Neural progenitor cell (in vitro differentiated cells): ENCODE measurements around the gene ATP6V0E2. TPM values are rescaled to one million over a fixed set of nuclear protein-coding genes. Genes with fewer than 3 reads are reported as not detected.

Source experiments
- DNase-seq: peaks from one replicate; pipeline ENCODE4 v3.0.0-alpha.2; 2016; ENCODE audit warnings: low spot score
- H2AFZ ChIP-seq: fragments of 200-600 bp; sonication (generic); replicated peaks from 2 replicates; pipeline ENCODE4 v1.6.1; 2016; ENCODE audit warnings: antibody characterized with exemption
- H3F3A ChIP-seq: fragments of 200-600 bp; sonication (generic); 2 replicates; pipeline ENCODE4 v1.6.1; 2016; ENCODE audit warnings: antibody characterized with exemption, low read depth
- H3K27ac ChIP-seq: fragments of 200-600 bp; sonication (generic); 2 replicates; pipeline ENCODE4 v1.5.1; 2016; ENCODE audit warnings: mild to moderate bottlenecking
- H3K27me3 ChIP-seq: fragments of 200-600 bp; sonication (generic); 2 replicates; pipeline ENCODE4 v1.6.1; 2016; ENCODE audit warnings: mild to moderate bottlenecking, moderate library complexity
- H3K36me3 ChIP-seq: fragments of 200-600 bp; sonication (generic); 2 replicates; pipeline ENCODE4 v1.5.1; 2016
- H3K4me1 ChIP-seq: fragments of 200-600 bp; sonication (generic); 2 replicates; pipeline ENCODE4 v1.6.1; 2016; ENCODE audit warnings: mixed run types
- H3K4me2 ChIP-seq: fragments of 200-600 bp; sonication (generic); 2 replicates; pipeline ENCODE4 v1.6.1; 2016
- H3K4me3 ChIP-seq: fragments of 200-600 bp; sonication (generic); 2 replicates; pipeline ENCODE4 v1.5.1; 2016
- H3K79me2 ChIP-seq: fragments of 200-600 bp; sonication (generic); 2 replicates; pipeline ENCODE4 v1.6.1; 2016; ENCODE audit warnings: low read depth
- H3K9ac ChIP-seq: fragments of 200-600 bp; sonication (generic); 2 replicates; pipeline ENCODE4 v1.6.1; 2016
- H3K9me3 ChIP-seq: fragments of 200-600 bp; sonication (generic); 2 replicates; pipeline ENCODE4 v1.5.1; 2016; ENCODE audit warnings: low read depth
- H4K20me1 ChIP-seq: fragments of 200-600 bp; sonication (generic); 2 replicates; pipeline ENCODE4 v1.6.1; 2016; ENCODE audit warnings: low read depth
- H3K27ac Mint-ChIP-seq: 3 replicates; pipeline ENCODE4 v1.8.0; 2021; ENCODE audit warnings: mixed read lengths
- H3K27me3 Mint-ChIP-seq: 2 replicates; pipeline ENCODE4 v1.8.0; 2022; ENCODE audit warnings: low read depth, mild to moderate bottlenecking, inconsistent platforms, moderate library complexity, mixed read lengths; ENCODE audit not compliant: insufficient read depth
- H3K36me3 Mint-ChIP-seq: 3 replicates; pipeline ENCODE4 v1.8.0; 2021; ENCODE audit warnings: mixed read lengths
- H3K4me1 Mint-ChIP-seq: 3 replicates; pipeline ENCODE4 v1.8.0; 2021; ENCODE audit warnings: mixed read lengths
- H3K4me3 Mint-ChIP-seq: 3 replicates; pipeline ENCODE4 v1.8.0; 2021; ENCODE audit warnings: mild to moderate bottlenecking, moderate library complexity, mixed read lengths
- H3K9me3 Mint-ChIP-seq: 3 replicates; pipeline ENCODE4 v1.8.0; 2020; ENCODE audit warnings: mixed read lengths
- EZH2 ChIP-seq: fragments of 200-600 bp; sonication (generic); IDR thresholded peaks from 2 replicates; pipeline ENCODE4 v1.6.1; 2017; ENCODE audit warnings: antibody characterized with exemption, mild to moderate bottlenecking, moderate library complexity
- EZH2phosphoT487 ChIP-seq: fragments of 200-600 bp; sonication (generic); IDR thresholded peaks from 2 replicates; pipeline ENCODE4 v1.6.1; 2017; ENCODE audit warnings: antibody characterized with exemption
- total RNA-seq: library from RNA; depleted of rRNA; stranded (reverse); fragments of >200 nt; gene quantifications from 2 replicates; pipeline ENCODE4 v1.2.3, GENCODE V29; 2015; ENCODE audit warnings: low replicate concordance
- TF ChIP-seq, protein P1 (sequence below): fragments of 200-600 bp; sonication (generic); IDR thresholded peaks from 2 replicates; pipeline ENCODE4 v1.5.1; 2017; ENCODE audit warnings: antibody characterized with exemption, mild to moderate bottlenecking

ATP6V0E2 gene
- total RNA-seq, 1 donor from 2014 or later, result 14.6 TPM

DNA sequence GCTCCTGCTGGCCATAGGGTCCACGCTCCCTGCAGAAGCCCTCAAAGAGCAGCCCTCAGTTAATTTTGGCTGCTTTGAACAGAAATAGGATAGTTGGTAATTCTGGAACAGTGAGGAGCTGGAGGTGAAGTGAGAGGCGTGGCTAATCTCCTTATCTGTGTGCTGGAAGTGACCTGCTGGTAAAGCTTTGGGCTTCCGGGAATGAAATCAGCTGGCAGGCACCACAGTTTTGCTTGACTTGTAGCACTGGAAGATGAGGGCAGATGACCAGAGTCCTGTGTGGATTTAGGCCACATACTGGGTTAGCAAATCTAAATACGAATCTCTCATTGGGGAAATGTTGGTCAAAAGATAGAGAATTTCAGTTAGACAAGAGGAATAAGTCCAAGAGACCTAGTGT, 10.2 kb downstream of the ATP6V0E2 start:
- Mint-ChIP-seq H3K4me1 (peaks cover 38% of the 10 kb centered on the region), H3K27me3 (peaks cover 3% of the 10 kb centered on the region), H3K27ac (no peak overlapping the region), H3K4me3 (no peak overlapping the region), H3K36me3 (peaks cover 4% of the 10 kb centered on the region), H3K9me3 (no peaks in the 10 kb centered on the region)
- no peak overlapping the region for H3K4me2 ChIP-seq
- DNase-seq, result no peak
- no peaks in the 10 kb centered on the region for H4K20me1 ChIP-seq
- TF ChIP-seq, protein P1, sequence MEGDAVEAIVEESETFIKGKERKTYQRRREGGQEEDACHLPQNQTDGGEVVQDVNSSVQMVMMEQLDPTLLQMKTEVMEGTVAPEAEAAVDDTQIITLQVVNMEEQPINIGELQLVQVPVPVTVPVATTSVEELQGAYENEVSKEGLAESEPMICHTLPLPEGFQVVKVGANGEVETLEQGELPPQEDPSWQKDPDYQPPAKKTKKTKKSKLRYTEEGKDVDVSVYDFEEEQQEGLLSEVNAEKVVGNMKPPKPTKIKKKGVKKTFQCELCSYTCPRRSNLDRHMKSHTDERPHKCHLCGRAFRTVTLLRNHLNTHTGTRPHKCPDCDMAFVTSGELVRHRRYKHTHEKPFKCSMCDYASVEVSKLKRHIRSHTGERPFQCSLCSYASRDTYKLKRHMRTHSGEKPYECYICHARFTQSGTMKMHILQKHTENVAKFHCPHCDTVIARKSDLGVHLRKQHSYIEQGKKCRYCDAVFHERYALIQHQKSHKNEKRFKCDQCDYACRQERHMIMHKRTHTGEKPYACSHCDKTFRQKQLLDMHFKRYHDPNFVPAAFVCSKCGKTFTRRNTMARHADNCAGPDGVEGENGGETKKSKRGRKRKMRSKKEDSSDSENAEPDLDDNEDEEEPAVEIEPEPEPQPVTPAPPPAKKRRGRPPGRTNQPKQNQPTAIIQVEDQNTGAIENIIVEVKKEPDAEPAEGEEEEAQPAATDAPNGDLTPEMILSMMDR, result no peak
- no peak for TF ChIP-seq EZH2
- no peak for TF ChIP-seq EZH2phosphoT487
- no peaks in the 10 kb centered on the region for H3K9me3 ChIP-seq
- H3K27me3 ChIP-seq, result peaks cover 8% of the 10 kb centered on the region
- no peak overlapping the region for H3K27ac ChIP-seq
- H3K79me2 ChIP-seq, result no peaks in the 10 kb centered on the region
- H3K4me1 ChIP-seq, result peaks cover 21% of the 10 kb centered on the region
- no peak overlapping the region for H3K4me3 ChIP-seq
- H3K9ac ChIP-seq, result no peak overlapping the region
- peaks cover 11% of the 10 kb centered on the region for H3F3A ChIP-seq
- no peaks in the 10 kb centered on the region for H3K36me3 ChIP-seq
- no peak overlapping the region for H2AFZ ChIP-seq

DNA sequence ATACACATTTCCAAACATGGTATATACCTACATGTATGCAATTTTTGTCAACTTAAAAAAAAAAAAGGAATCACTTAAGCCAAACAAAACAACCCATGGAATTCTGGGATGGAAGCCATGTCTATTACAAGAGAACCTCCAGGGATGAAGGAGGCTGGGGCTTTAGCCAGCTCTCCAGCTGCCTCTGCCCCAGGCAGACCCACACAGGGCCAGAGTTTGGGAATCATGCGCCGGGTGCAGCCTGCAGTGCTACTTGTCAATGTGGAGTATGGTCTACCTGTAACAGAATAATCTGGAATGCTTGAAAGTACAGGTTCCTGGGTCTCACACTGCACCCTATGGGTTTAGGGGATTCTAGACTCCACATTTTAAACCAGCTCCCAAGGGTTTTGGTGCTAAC, 10.8 kb downstream of the ATP6V0E2 start:
- Mint-ChIP-seq H3K4me1 (peaks cover 38% of the 10 kb centered on the region), H3K27ac (peak overlapping the region; percentile 78), H3K9me3 (no peaks in the 10 kb centered on the region), H3K4me3 (no peak overlapping the region), H3K36me3 (peaks cover 4% of the 10 kb centered on the region), H3K27me3 (peaks cover 3% of the 10 kb centered on the region)
- H3K79me2 ChIP-seq, result no peaks in the 10 kb centered on the region
- no peaks in the 10 kb centered on the region for H3K36me3 ChIP-seq
- no peaks in the 10 kb centered on the region for H3K9me3 ChIP-seq
- H3K4me3 ChIP-seq, result no peak overlapping the region
- DNase-seq, result no peak
- no peaks in the 10 kb centered on the region for H4K20me1 ChIP-seq
- TF ChIP-seq, protein P1, result no peak
- no peak for TF ChIP-seq EZH2phosphoT487
- TF ChIP-seq EZH2, result no peak
- H2AFZ ChIP-seq, result no peak overlapping the region
- H3K27ac ChIP-seq, result no peak overlapping the region
- H3K27me3 ChIP-seq, result peaks cover 8% of the 10 kb centered on the region
- no peak overlapping the region for H3K4me2 ChIP-seq
- H3K4me1 ChIP-seq, result peaks cover 21% of the 10 kb centered on the region
- H3F3A ChIP-seq, result peaks cover 11% of the 10 kb centered on the region
- H3K9ac ChIP-seq, result no peak overlapping the region

DNA sequence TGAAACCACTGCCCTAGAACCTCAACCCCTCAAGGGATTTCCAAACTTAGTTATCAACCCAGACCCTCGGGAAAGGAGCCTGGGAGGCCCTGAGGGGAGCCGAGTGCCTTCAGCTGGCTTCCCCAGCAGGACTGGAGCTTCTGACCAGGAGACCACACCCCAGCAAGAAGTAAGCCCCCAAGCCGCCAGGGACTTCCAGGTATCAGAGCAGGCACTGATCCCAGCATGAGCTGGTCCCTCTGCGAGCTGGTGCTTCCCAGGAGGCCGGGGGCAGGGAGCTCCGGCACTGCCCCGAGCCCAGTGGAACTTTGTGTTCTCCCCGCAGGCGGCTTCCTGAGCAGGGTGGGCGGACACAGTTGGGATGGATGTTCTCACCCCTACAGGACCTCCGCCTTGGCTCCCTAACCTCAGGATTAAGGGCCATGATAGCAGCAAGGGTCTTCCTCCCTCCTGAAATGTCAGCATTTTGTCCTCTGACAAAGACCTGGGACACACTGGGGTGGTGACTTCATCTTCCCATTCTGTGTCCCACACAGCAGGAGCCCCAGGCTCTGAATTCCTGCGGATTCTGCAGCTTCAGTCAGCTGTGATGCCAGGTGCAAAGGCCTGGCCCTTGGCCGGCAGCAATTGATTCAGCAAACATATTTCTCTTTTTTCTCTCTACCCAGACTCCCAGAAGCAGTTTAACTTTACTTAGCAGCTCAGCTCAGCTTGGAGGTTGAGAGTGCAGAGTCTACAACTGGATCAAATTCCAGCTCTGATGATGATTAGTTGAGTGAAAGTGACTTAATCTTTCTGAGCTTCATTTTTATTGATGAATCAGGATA, 11.6 kb downstream of the ATP6V0E2 start:
- H3K4me3 Mint-ChIP-seq, result no peak overlapping the region
- H3K27ac Mint-ChIP-seq, result peak overlapping the region; percentile 50
- H3K27ac ChIP-seq, result peak overlapping the region; percentile 67
- H3K9ac ChIP-seq, result no peak overlapping the region
- no peaks in the 10 kb centered on the region for H3K9me3 Mint-ChIP-seq
- peaks cover 3% of the 10 kb centered on the region for H3K27me3 Mint-ChIP-seq
- peaks cover 11% of the 10 kb centered on the region for H3F3A ChIP-seq
- H3K4me3 ChIP-seq, result no peak overlapping the region
- H3K4me1 Mint-ChIP-seq, result peaks cover 38% of the 10 kb centered on the region
- peak; percentile 82 for DNase-seq
- peak overlapping the region; percentile 62 for H3K4me2 ChIP-seq
- no peaks in the 10 kb centered on the region for H4K20me1 ChIP-seq
- H3K36me3 Mint-ChIP-seq, result peaks cover 4% of the 10 kb centered on the region
- TF ChIP-seq, protein P1, result no peak
- TF ChIP-seq EZH2 (no peak), EZH2phosphoT487 (no peak)
- H3K4me1 ChIP-seq, result peaks cover 21% of the 10 kb centered on the region
- no peaks in the 10 kb centered on the region for H3K36me3 ChIP-seq
- no peaks in the 10 kb centered on the region for H3K79me2 ChIP-seq
- no peak overlapping the region for H2AFZ ChIP-seq
- H3K9me3 ChIP-seq, result no peaks in the 10 kb centered on the region
- H3K27me3 ChIP-seq, result peaks cover 8% of the 10 kb centered on the region
